Endothelial cell of umbilical vein (primary cell): ENCODE data around the gene SZT2.

Experiments
- EZH2 ChIP-seq: IDR thresholded peaks from 2 replicates; pipeline ENCODE4 v1.6.1; 2012; ENCODE audit warnings: borderline replicate concordance, low read depth, mild to moderate bottlenecking, moderate library complexity, low read length, inconsistent platforms; ENCODE audit not compliant: severe bottlenecking
- FOS ChIP-seq: IDR thresholded peaks from 2 replicates; pipeline ENCODE4 v1.6.1; 2011; ENCODE audit warnings: mild to moderate bottlenecking, low read length, moderate library complexity, borderline replicate concordance; ENCODE audit not compliant: insufficient read depth
- GATA2 ChIP-seq: IDR thresholded peaks from 2 replicates; pipeline ENCODE4 v1.7.0; 2011; ENCODE audit warnings: low read depth, mild to moderate bottlenecking, moderate library complexity, mixed read lengths, low read length; ENCODE audit not compliant: insufficient read length, insufficient read depth
- JUN ChIP-seq: IDR thresholded peaks from 2 replicates; pipeline ENCODE4 v1.6.1; 2011; ENCODE audit warnings: borderline replicate concordance, low read depth; ENCODE audit not compliant: insufficient read length, insufficient read depth
- MYC ChIP-seq: IDR thresholded peaks from one replicate; pipeline ENCODE4 v1.6.1; 2011; ENCODE audit warnings: mild to moderate bottlenecking, low read depth, low read length
- POLR2A ChIP-seq: IDR thresholded peaks from 2 replicates; pipeline ENCODE4 v1.6.1; 2012; ENCODE audit warnings: low read depth, mild to moderate bottlenecking, control low read depth, low read length
- POLR2AphosphoS5 ChIP-seq: IDR thresholded peaks from 2 replicates; pipeline ENCODE4 v1.6.1; 2012; ENCODE audit warnings: low read depth, mild to moderate bottlenecking, control low read depth, low read length, moderate library complexity; ENCODE audit not compliant: insufficient read depth
- TF ChIP-seq, protein P1 (sequence below), 2 donors: IDR thresholded peaks; 1 replicate in 1 of 2; 2 replicates in 1 of 2; pipeline ENCODE4 v1.5.1; 2011; ENCODE audit warnings: low read length in 2 of 2, mild to moderate bottlenecking in 2 of 2, moderate library complexity in 2 of 2, control low read depth in 1 of 2, inconsistent platforms in 1 of 2, low read depth in 1 of 2; ENCODE audit not compliant: insufficient read depth in 1 of 2; ENCODE audit errors: extremely low read depth in 1 of 2
- TF ChIP-seq, protein P2 (sequence below): IDR thresholded peaks from 2 replicates; pipeline ENCODE4 v1.6.1; 2011; ENCODE audit not compliant: insufficient read depth, insufficient read length

DNA sequence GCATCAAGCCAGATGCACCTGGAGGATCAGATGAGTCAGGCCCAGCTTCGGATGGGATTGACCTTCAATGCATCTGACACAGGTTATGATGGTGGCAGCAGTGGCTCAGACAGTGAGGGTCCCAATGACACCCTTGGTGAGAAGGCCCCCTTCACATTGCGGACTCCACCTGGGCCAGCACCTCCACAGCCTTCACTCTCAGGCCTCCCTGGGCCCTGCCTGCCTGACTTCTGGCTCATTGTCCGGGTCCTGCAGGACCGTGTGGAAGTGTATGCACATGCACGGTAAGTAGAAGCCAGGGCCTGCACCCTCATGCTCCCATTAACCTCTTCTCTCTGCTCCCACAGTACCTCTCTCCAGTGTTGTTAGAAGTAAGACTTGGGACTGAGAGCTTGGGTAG is 43.2 kb downstream of the SZT2 start:
- TF ChIP-seq, protein P1, sequence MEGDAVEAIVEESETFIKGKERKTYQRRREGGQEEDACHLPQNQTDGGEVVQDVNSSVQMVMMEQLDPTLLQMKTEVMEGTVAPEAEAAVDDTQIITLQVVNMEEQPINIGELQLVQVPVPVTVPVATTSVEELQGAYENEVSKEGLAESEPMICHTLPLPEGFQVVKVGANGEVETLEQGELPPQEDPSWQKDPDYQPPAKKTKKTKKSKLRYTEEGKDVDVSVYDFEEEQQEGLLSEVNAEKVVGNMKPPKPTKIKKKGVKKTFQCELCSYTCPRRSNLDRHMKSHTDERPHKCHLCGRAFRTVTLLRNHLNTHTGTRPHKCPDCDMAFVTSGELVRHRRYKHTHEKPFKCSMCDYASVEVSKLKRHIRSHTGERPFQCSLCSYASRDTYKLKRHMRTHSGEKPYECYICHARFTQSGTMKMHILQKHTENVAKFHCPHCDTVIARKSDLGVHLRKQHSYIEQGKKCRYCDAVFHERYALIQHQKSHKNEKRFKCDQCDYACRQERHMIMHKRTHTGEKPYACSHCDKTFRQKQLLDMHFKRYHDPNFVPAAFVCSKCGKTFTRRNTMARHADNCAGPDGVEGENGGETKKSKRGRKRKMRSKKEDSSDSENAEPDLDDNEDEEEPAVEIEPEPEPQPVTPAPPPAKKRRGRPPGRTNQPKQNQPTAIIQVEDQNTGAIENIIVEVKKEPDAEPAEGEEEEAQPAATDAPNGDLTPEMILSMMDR (IDR thresholded peaks at IDR 0.05; ENCODE audit: extremely low read depth in 1 of 2, insufficient read depth in 1 of 2, low read depth in 1 of 2, low read length in 2 of 2) = no peak
- TF ChIP-seq POLR2AphosphoS5 = no peak
- TF ChIP-seq POLR2A = no peak
- TF ChIP-seq GATA2 = no peak
- TF ChIP-seq FOS = no peak
- TF ChIP-seq EZH2 = no peak
- TF ChIP-seq, protein P2, sequence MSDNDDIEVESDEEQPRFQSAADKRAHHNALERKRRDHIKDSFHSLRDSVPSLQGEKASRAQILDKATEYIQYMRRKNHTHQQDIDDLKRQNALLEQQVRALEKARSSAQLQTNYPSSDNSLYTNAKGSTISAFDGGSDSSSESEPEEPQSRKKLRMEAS = no peak
- TF ChIP-seq MYC = no peak
- TF ChIP-seq JUN = no peak
